ENCODE results near the gene NOTUM. TPM values are rescaled to one million over a fixed set of nuclear protein-coding genes. Genes with fewer than 3 reads are reported as not detected.

The NOTUM gene
- total and polyA plus RNA-seq, 4 donors, result 0.19 to 5.4 (median 1.6) TPM

DNA sequence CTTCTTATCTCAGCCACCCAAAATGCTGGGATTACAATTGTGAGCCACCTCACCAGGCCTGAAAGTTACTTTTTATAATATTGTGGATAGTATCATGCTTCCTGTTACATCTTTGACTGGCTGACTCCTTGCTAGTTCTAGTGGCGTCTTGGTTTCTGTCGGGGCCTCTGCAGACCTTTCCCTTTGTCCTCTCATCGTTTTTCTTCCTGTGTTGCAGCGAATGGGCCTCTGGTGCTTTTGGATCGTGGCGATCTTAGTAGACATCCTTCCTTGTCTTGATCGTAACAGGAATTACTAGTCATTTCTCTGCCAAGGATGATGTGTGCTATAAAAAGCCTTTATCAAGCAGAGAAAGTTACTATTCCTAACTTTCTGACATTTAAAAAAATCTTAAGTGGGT, 37.2 kb upstream of the NOTUM start (continued):
- TF ChIP-seq, protein P1, sequence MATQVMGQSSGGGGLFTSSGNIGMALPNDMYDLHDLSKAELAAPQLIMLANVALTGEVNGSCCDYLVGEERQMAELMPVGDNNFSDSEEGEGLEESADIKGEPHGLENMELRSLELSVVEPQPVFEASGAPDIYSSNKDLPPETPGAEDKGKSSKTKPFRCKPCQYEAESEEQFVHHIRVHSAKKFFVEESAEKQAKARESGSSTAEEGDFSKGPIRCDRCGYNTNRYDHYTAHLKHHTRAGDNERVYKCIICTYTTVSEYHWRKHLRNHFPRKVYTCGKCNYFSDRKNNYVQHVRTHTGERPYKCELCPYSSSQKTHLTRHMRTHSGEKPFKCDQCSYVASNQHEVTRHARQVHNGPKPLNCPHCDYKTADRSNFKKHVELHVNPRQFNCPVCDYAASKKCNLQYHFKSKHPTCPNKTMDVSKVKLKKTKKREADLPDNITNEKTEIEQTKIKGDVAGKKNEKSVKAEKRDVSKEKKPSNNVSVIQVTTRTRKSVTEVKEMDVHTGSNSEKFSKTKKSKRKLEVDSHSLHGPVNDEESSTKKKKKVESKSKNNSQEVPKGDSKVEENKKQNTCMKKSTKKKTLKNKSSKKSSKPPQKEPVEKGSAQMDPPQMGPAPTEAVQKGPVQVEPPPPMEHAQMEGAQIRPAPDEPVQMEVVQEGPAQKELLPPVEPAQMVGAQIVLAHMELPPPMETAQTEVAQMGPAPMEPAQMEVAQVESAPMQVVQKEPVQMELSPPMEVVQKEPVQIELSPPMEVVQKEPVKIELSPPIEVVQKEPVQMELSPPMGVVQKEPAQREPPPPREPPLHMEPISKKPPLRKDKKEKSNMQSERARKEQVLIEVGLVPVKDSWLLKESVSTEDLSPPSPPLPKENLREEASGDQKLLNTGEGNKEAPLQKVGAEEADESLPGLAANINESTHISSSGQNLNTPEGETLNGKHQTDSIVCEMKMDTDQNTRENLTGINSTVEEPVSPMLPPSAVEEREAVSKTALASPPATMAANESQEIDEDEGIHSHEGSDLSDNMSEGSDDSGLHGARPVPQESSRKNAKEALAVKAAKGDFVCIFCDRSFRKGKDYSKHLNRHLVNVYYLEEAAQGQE (IDR thresholded peaks at IDR 0.05), result no peak
- no peak for TF ChIP-seq HNF4G (IDR thresholded peaks at IDR 0.05)
- TF ChIP-seq RAD21 (IDR thresholded peaks at IDR 0.05), result no peak

DNA sequence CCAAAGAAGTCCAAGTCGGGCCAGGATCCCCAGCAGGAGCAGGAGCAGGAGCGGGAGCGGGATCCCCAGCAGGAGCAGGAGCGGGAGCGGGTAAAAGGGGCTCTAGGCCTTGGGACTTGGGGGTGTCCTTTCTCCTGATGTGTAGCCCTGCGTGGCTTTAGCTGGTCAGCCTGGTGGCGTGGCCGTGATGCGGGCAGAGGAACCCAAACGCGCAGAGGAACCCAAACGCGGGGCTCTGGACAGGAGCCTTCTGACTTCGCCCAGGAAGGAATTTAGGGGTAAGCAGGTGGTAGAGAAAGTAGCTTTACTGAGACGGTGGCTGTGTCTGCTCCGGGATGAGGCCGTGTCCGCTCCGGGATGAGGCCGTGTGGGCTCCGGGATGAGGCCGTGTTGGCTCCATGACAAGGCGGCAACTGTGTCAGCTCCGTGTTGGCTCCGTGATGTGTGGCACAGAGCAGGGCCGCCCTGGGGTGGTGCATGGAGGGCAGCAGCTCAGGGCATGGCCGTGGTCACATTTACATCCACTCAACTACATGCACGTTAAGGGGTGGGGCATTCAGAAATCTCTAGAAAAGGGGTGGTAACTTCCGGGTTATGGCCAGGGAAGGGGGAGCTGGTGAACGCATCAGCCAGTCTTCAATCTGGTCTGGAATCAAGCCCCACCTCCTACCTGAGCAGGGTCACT, 35.9 kb upstream of the NOTUM start:
- no peak overlapping the region for H3K4me3 ChIP-seq (ENCODE audit: low read depth in 1 of 3, low read length in 3 of 3)
- H3K4me1 ChIP-seq (ENCODE audit: control insufficient read depth in 4 of 4, insufficient read depth in 4 of 4, low read length in 3 of 4), result peaks cover 13 to 36% (median 25%) of the 10 kb centered on the region in 4 donors
- no peaks in the 10 kb centered on the region for H3K27me3 ChIP-seq (ENCODE audit: control insufficient read depth in 4 of 4, insufficient read depth in 4 of 4, low read length in 3 of 4)
- no peak for TF ChIP-seq FOXA2 (IDR thresholded peaks at IDR 0.05)
- no peak for TF ChIP-seq TAF1 (conservative IDR thresholded peaks at IDR 0.05)
- TF ChIP-seq RXRA (IDR thresholded peaks at IDR 0.05), result no peak
- TF ChIP-seq, protein P2, sequence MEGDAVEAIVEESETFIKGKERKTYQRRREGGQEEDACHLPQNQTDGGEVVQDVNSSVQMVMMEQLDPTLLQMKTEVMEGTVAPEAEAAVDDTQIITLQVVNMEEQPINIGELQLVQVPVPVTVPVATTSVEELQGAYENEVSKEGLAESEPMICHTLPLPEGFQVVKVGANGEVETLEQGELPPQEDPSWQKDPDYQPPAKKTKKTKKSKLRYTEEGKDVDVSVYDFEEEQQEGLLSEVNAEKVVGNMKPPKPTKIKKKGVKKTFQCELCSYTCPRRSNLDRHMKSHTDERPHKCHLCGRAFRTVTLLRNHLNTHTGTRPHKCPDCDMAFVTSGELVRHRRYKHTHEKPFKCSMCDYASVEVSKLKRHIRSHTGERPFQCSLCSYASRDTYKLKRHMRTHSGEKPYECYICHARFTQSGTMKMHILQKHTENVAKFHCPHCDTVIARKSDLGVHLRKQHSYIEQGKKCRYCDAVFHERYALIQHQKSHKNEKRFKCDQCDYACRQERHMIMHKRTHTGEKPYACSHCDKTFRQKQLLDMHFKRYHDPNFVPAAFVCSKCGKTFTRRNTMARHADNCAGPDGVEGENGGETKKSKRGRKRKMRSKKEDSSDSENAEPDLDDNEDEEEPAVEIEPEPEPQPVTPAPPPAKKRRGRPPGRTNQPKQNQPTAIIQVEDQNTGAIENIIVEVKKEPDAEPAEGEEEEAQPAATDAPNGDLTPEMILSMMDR (IDR thresholded peaks at IDR 0.05; ENCODE audit: low read depth, low read length, missing input control), result no peak
- no peak for TF ChIP-seq FOXA1 (IDR thresholded peaks at IDR 0.05)
- no peak for TF ChIP-seq GABPA (IDR thresholded peaks at IDR 0.05 in 1 of 2, conservative IDR thresholded peaks at IDR 0.05 in 1 of 2)
- no peak for TF ChIP-seq SP1 (IDR thresholded peaks at IDR 0.05)
- TF ChIP-seq, protein P3, sequence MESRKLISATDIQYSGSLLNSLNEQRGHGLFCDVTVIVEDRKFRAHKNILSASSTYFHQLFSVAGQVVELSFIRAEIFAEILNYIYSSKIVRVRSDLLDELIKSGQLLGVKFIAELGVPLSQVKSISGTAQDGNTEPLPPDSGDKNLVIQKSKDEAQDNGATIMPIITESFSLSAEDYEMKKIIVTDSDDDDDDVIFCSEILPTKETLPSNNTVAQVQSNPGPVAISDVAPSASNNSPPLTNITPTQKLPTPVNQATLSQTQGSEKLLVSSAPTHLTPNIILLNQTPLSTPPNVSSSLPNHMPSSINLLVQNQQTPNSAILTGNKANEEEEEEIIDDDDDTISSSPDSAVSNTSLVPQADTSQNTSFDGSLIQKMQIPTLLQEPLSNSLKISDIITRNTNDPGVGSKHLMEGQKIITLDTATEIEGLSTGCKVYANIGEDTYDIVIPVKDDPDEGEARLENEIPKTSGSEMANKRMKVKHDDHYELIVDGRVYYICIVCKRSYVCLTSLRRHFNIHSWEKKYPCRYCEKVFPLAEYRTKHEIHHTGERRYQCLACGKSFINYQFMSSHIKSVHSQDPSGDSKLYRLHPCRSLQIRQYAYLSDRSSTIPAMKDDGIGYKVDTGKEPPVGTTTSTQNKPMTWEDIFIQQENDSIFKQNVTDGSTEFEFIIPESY (IDR thresholded peaks at IDR 0.05), result no peak
- TF ChIP-seq, protein P1 (IDR thresholded peaks at IDR 0.05), result no peak
- TF ChIP-seq RAD21 (IDR thresholded peaks at IDR 0.05), result no peak
- no peak for TF ChIP-seq JUND (IDR thresholded peaks at IDR 0.05)
- TF ChIP-seq HNF4G (IDR thresholded peaks at IDR 0.05), result no peak
- no peak for TF ChIP-seq YY1 (IDR thresholded peaks at IDR 0.05)
- no peak for TF ChIP-seq HNF4A (conservative IDR thresholded peaks at IDR 0.05)
- TF ChIP-seq, protein P4, sequence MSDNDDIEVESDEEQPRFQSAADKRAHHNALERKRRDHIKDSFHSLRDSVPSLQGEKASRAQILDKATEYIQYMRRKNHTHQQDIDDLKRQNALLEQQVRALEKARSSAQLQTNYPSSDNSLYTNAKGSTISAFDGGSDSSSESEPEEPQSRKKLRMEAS (IDR thresholded peaks at IDR 0.05), result no peak
- TF ChIP-seq, protein P5, sequence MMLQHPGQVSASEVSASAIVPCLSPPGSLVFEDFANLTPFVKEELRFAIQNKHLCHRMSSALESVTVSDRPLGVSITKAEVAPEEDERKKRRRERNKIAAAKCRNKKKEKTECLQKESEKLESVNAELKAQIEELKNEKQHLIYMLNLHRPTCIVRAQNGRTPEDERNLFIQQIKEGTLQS (IDR thresholded peaks at IDR 0.05), result no peak
- TF ChIP-seq EGR1 (IDR thresholded peaks at IDR 0.05; ENCODE audit: low read depth in 2 of 2), result no peak
- H3K9me3 ChIP-seq (ENCODE audit: control insufficient read depth in 4 of 4, low read length in 3 of 4), result no peaks in the 10 kb centered on the region
- no peak for DNase-seq (ENCODE audit: low spot score)
- no peak overlapping the region for H3K27ac ChIP-seq (ENCODE audit: low read depth in 1 of 2, low read length in 2 of 2)
- peaks cover 0 to 3% (median under 1%) of the 10 kb centered on the region in 4 donors for H3K36me3 ChIP-seq (ENCODE audit: control insufficient read depth in 4 of 4, insufficient read depth in 3 of 4, low read depth in 1 of 4, low read length in 3 of 4)
- 96% methylated on average over 30 of the region's 30 CpGs for WGBS
- no peak overlapping the region for H3K9ac ChIP-seq (ENCODE audit: low read depth in 1 of 2, low read length in 2 of 2)

All from liver (tissue), 9 donors.